ENCODE results near the gene DDX17. TPM values are rescaled to one million over a fixed set of nuclear protein-coding genes. Genes with fewer than 3 reads are reported as not detected.

DDX17 gene
- total and polyA plus RNA-seq, 2 donors from 2014 or later: 133 to 509 TPM

GRCh38 chr22:38490915-38491314 is 15.2 kb downstream of the DDX17 start:
- H3K4me1 ChIP-seq (ENCODE audit: control insufficient read depth in 2 of 3, insufficient read depth in 2 of 3, low read depth in 1 of 3, low read length in 3 of 3): peaks cover 0 to 7% (median 3%) of the 10 kb centered on the region in 3 donors
- H3K9ac ChIP-seq (ENCODE audit: low read length in 3 of 3): no peak overlapping the region
- H3K27ac ChIP-seq (ENCODE audit: low read depth in 2 of 2, low read length in 2 of 2): peak overlapping the region in 1 of 2 donors; percentile 64
- intact Hi-C loops (cut with DNase I): no loop called here
- peak in 2 of 5 donors; percentile 50 to 58 for DNase-seq
- TF ChIP-seq, protein P1, sequence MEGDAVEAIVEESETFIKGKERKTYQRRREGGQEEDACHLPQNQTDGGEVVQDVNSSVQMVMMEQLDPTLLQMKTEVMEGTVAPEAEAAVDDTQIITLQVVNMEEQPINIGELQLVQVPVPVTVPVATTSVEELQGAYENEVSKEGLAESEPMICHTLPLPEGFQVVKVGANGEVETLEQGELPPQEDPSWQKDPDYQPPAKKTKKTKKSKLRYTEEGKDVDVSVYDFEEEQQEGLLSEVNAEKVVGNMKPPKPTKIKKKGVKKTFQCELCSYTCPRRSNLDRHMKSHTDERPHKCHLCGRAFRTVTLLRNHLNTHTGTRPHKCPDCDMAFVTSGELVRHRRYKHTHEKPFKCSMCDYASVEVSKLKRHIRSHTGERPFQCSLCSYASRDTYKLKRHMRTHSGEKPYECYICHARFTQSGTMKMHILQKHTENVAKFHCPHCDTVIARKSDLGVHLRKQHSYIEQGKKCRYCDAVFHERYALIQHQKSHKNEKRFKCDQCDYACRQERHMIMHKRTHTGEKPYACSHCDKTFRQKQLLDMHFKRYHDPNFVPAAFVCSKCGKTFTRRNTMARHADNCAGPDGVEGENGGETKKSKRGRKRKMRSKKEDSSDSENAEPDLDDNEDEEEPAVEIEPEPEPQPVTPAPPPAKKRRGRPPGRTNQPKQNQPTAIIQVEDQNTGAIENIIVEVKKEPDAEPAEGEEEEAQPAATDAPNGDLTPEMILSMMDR (IDR thresholded peaks at IDR 0.05; ENCODE audit: borderline replicate concordance, extremely low read depth, insufficient read depth): no peak
- peaks cover 46 to 91% (median 62%) of the 10 kb centered on the region in 3 donors for H3K36me3 ChIP-seq (ENCODE audit: control insufficient read depth in 2 of 3, insufficient read depth in 3 of 3, low read length in 3 of 3)
- peak; percentile 79 for FAIRE-seq
- no peak overlapping the region for H3K4me3 ChIP-seq (ENCODE audit: low read length in 3 of 3)
- H3K9me3 ChIP-seq (ENCODE audit: control insufficient read depth in 2 of 3, insufficient read depth in 1 of 3, low read length in 3 of 3): no peaks in the 10 kb centered on the region
- H3K27me3 ChIP-seq (ENCODE audit: control insufficient read depth, insufficient read depth, low read length): no peaks in the 10 kb centered on the region

- H3K9ac ChIP-seq (ENCODE audit: low read length in 3 of 3): no peak overlapping the region
Measured at GRCh38 chr22:38490475-38490874, 15.6 kb downstream of the DDX17 start.

GRCh38 chr22:38489561-38490145 is 16.5 kb downstream of the DDX17 start:
- H3K27me3 ChIP-seq (ENCODE audit: control insufficient read depth, insufficient read depth, low read length): no peaks in the 10 kb centered on the region
- DNase-seq (no peak), FAIRE-seq (no peak)
- peak overlapping the region in 1 of 2 donors; percentile 8 for H3K27ac ChIP-seq (ENCODE audit: low read depth in 2 of 2, low read length in 2 of 2)
- no peak overlapping the region for H3K9ac ChIP-seq (ENCODE audit: low read length in 3 of 3)
- intact Hi-C loops (cut with DNase I): no loop called here
- no peaks in the 10 kb centered on the region for H3K9me3 ChIP-seq (ENCODE audit: control insufficient read depth in 2 of 3, insufficient read depth in 1 of 3, low read length in 3 of 3)
- H3K4me3 ChIP-seq (ENCODE audit: low read length in 3 of 3): no peak overlapping the region
- TF ChIP-seq, protein P1 (IDR thresholded peaks at IDR 0.05; ENCODE audit: borderline replicate concordance, extremely low read depth, insufficient read depth): no peak
- H3K36me3 ChIP-seq (ENCODE audit: control insufficient read depth in 2 of 3, insufficient read depth in 3 of 3, low read length in 3 of 3): peaks cover 40 to 89% (median 65%) of the 10 kb centered on the region in 3 donors
- peaks cover 0 to 7% (median 3%) of the 10 kb centered on the region in 3 donors for H3K4me1 ChIP-seq (ENCODE audit: control insufficient read depth in 2 of 3, insufficient read depth in 2 of 3, low read depth in 1 of 3, low read length in 3 of 3)

More at GRCh38 chr22:38490475-38490874, 15.6 kb downstream of the DDX17 start:
- no peak for FAIRE-seq
- H3K36me3 ChIP-seq (ENCODE audit: control insufficient read depth in 2 of 3, insufficient read depth in 3 of 3, low read length in 3 of 3): peaks cover 43 to 90% (median 63%) of the 10 kb centered on the region in 3 donors
- no peaks in the 10 kb centered on the region for H3K27me3 ChIP-seq (ENCODE audit: control insufficient read depth, insufficient read depth, low read length)
- peak overlapping the region in 1 of 2 donors; percentile 64 for H3K27ac ChIP-seq (ENCODE audit: low read depth in 2 of 2, low read length in 2 of 2)
- peaks cover 0 to 7% (median 3%) of the 10 kb centered on the region in 3 donors for H3K4me1 ChIP-seq (ENCODE audit: control insufficient read depth in 2 of 3, insufficient read depth in 2 of 3, low read depth in 1 of 3, low read length in 3 of 3)
- H3K9me3 ChIP-seq (ENCODE audit: control insufficient read depth in 2 of 3, insufficient read depth in 1 of 3, low read length in 3 of 3): no peaks in the 10 kb centered on the region
- TF ChIP-seq, protein P1 (IDR thresholded peaks at IDR 0.05; ENCODE audit: borderline replicate concordance, extremely low read depth, insufficient read depth): no peak
- intact Hi-C loops (cut with DNase I): no loop called here
- H3K4me3 ChIP-seq (ENCODE audit: low read length in 3 of 3): no peak overlapping the region
- DNase-seq: no peak
